Measurements from ENCODE around the gene HMGCR.
A peak's percentile ranks its signal among the peaks of the same experiment; 100 is the strongest.

HMGCR gene

DNA sequence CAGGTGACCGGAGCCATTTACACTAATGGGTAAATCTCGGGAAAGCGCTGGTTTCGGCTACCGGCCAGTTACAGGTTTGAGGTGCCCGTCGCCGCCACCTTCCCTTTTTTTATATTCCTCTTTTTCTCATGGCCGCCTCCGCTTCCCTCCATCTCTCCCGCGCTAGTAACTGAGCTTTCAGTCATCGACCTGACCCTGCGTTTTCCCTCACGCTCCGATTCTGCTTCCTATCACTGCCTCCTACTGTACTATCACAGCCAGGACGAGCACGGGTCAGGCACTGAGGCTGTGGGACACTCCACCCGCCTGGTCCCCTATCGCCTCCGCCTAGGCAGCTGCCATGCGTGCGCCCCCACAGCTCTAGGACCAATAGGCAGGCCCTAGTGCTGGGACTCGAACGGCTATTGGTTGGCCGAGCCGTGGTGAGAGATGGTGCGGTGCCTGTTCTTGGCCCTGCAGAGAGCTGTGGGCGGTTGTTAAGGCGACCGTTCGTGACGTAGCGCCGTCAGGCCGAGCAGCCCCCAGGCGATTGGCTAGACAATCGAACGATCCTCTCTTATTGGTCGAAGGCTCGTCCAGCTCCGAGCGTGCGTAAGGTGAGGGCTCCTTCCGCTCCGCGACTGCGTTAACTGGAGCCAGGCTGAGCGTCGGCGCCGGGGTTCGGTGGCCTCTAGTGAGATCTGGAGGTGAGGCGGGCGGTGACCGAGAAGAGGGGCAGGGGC, at the start of gene HMGCR (continued):
- TF ChIP-seq, protein P1, sequence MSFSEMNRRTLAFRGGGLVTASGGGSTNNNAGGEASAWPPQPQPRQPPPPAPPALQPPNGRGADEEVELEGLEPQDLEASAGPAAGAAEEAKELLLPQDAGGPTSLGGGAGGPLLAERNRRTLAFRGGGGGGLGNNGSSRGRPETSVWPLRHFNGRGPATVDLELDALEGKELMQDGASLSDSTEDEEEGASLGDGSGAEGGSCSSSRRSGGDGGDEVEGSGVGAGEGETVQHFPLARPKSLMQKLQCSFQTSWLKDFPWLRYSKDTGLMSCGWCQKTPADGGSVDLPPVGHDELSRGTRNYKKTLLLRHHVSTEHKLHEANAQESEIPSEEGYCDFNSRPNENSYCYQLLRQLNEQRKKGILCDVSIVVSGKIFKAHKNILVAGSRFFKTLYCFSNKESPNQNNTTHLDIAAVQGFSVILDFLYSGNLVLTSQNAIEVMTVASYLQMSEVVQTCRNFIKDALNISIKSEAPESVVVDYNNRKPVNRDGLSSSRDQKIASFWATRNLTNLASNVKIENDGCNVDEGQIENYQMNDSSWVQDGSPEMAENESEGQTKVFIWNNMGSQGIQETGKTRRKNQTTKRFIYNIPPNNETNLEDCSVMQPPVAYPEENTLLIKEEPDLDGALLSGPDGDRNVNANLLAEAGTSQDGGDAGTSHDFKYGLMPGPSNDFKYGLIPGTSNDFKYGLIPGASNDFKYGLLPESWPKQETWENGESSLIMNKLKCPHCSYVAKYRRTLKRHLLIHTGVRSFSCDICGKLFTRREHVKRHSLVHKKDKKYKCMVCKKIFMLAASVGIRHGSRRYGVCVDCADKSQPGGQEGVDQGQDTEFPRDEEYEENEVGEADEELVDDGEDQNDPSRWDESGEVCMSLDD (tag by site-specific recombination; IDR thresholded peaks at IDR 0.05), result peak; percentile 87
- TF ChIP-seq ZSCAN4 (tag by site-specific recombination; IDR thresholded peaks at IDR 0.05) (no peak), ZNF202 (tag by site-specific recombination; IDR thresholded peaks at IDR 0.05; ENCODE audit: borderline replicate concordance) (no peak), SETDB1 (IDR thresholded peaks at IDR 0.05; ENCODE audit: insufficient read length, low read length) (peak; percentile 43), ZNF558 (tag by site-specific recombination; IDR thresholded peaks at IDR 0.05) (0 out of 2 replicates have a peak, but pooled peaks have one; percentile 38), ZNF148 (tag by site-specific recombination; IDR thresholded peaks at IDR 0.05; ENCODE audit: borderline replicate concordance) (no peak), ZBTB48 (tag by site-specific recombination; IDR thresholded peaks at IDR 0.05) (peak; percentile 90), ZNF335 (tag by site-specific recombination; conservative IDR thresholded peaks at IDR 0.05) (peak; percentile 89), ZNF350 (tag by site-specific recombination; IDR thresholded peaks at IDR 0.05) (no peak), ZFHX2 (tag by site-specific recombination; conservative IDR thresholded peaks at IDR 0.05) (peak; percentile 95), YY2 (tag by site-specific recombination; IDR thresholded peaks at IDR 0.05) (peak; percentile 99), ZNF133 (tag by site-specific recombination; IDR thresholded peaks at IDR 0.05) (no peak), ZNF837 (tag by site-specific recombination; IDR thresholded peaks at IDR 0.05) (no peak), BCL11A (tag by site-specific recombination; IDR thresholded peaks at IDR 0.05; ENCODE audit: low read depth) (0 out of 2 replicates have a peak, but pooled peaks have one; percentile 52), SP3 (tag by site-specific recombination; IDR thresholded peaks at IDR 0.05) (peak; percentile 44; the same call in 1 of the 2 replicates), TRIM28 (IDR thresholded peaks at IDR 0.05; ENCODE audit: borderline replicate concordance, low read length) (peak; percentile 57; the same call in 1 of the 2 replicates), ZNF610 (tag by site-specific recombination; IDR thresholded peaks at IDR 0.05; ENCODE audit: borderline replicate concordance) (peak; percentile 25; the same call in 1 of the 2 replicates), IKZF3 (tag by site-specific recombination; IDR thresholded peaks at IDR 0.05) (0 out of 2 replicates have a peak, but pooled peaks have one; percentile 6)
- TF ChIP-seq, protein P2, sequence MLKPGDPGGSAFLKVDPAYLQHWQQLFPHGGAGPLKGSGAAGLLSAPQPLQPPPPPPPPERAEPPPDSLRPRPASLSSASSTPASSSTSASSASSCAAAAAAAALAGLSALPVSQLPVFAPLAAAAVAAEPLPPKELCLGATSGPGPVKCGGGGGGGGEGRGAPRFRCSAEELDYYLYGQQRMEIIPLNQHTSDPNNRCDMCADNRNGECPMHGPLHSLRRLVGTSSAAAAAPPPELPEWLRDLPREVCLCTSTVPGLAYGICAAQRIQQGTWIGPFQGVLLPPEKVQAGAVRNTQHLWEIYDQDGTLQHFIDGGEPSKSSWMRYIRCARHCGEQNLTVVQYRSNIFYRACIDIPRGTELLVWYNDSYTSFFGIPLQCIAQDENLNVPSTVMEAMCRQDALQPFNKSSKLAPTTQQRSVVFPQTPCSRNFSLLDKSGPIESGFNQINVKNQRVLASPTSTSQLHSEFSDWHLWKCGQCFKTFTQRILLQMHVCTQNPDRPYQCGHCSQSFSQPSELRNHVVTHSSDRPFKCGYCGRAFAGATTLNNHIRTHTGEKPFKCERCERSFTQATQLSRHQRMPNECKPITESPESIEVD (tag by site-specific recombination; IDR thresholded peaks at IDR 0.05), result no peak
- TF ChIP-seq, protein P3, sequence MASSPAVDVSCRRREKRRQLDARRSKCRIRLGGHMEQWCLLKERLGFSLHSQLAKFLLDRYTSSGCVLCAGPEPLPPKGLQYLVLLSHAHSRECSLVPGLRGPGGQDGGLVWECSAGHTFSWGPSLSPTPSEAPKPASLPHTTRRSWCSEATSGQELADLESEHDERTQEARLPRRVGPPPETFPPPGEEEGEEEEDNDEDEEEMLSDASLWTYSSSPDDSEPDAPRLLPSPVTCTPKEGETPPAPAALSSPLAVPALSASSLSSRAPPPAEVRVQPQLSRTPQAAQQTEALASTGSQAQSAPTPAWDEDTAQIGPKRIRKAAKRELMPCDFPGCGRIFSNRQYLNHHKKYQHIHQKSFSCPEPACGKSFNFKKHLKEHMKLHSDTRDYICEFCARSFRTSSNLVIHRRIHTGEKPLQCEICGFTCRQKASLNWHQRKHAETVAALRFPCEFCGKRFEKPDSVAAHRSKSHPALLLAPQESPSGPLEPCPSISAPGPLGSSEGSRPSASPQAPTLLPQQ (tag by site-specific recombination; IDR thresholded peaks at IDR 0.05), result peak; percentile 14; the same call in 1 of the 2 replicates
- TF ChIP-seq, protein P4, sequence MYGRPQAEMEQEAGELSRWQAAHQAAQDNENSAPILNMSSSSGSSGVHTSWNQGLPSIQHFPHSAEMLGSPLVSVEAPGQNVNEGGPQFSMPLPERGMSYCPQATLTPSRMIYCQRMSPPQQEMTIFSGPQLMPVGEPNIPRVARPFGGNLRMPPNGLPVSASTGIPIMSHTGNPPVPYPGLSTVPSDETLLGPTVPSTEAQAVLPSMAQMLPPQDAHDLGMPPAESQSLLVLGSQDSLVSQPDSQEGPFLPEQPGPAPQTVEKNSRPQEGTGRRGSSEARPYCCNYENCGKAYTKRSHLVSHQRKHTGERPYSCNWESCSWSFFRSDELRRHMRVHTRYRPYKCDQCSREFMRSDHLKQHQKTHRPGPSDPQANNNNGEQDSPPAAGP (tag by site-specific recombination; IDR thresholded peaks at IDR 0.05), result 0 out of 2 replicates have a peak, but pooled peaks have one; percentile 54
- TF ChIP-seq, protein P5, sequence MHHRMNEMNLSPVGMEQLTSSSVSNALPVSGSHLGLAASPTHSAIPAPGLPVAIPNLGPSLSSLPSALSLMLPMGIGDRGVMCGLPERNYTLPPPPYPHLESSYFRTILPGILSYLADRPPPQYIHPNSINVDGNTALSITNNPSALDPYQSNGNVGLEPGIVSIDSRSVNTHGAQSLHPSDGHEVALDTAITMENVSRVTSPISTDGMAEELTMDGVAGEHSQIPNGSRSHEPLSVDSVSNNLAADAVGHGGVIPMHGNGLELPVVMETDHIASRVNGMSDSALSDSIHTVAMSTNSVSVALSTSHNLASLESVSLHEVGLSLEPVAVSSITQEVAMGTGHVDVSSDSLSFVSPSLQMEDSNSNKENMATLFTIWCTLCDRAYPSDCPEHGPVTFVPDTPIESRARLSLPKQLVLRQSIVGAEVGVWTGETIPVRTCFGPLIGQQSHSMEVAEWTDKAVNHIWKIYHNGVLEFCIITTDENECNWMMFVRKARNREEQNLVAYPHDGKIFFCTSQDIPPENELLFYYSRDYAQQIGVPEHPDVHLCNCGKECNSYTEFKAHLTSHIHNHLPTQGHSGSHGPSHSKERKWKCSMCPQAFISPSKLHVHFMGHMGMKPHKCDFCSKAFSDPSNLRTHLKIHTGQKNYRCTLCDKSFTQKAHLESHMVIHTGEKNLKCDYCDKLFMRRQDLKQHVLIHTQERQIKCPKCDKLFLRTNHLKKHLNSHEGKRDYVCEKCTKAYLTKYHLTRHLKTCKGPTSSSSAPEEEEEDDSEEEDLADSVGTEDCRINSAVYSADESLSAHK (tag by site-specific recombination; IDR thresholded peaks at IDR 0.05), result no peak
- TF ChIP-seq, protein P6, sequence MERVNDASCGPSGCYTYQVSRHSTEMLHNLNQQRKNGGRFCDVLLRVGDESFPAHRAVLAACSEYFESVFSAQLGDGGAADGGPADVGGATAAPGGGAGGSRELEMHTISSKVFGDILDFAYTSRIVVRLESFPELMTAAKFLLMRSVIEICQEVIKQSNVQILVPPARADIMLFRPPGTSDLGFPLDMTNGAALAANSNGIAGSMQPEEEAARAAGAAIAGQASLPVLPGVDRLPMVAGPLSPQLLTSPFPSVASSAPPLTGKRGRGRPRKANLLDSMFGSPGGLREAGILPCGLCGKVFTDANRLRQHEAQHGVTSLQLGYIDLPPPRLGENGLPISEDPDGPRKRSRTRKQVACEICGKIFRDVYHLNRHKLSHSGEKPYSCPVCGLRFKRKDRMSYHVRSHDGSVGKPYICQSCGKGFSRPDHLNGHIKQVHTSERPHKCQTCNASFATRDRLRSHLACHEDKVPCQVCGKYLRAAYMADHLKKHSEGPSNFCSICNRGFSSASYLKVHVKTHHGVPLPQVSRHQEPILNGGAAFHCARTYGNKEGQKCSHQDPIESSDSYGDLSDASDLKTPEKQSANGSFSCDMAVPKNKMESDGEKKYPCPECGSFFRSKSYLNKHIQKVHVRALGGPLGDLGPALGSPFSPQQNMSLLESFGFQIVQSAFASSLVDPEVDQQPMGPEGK (tag by site-specific recombination; IDR thresholded peaks at IDR 0.05), result peak; percentile 94

All from HEK293 (cell line).